ENCODE data around the gene CHIC2.
A peak's percentile ranks its signal among the peaks of the same experiment; 100 is the strongest.
"Not testable (repeated sequence)": the region's sequence is repeated elsewhere in the genome, so short reads cannot be mapped to it uniquely, and the experiment has no call there.

The CHIC2 gene

DNA sequence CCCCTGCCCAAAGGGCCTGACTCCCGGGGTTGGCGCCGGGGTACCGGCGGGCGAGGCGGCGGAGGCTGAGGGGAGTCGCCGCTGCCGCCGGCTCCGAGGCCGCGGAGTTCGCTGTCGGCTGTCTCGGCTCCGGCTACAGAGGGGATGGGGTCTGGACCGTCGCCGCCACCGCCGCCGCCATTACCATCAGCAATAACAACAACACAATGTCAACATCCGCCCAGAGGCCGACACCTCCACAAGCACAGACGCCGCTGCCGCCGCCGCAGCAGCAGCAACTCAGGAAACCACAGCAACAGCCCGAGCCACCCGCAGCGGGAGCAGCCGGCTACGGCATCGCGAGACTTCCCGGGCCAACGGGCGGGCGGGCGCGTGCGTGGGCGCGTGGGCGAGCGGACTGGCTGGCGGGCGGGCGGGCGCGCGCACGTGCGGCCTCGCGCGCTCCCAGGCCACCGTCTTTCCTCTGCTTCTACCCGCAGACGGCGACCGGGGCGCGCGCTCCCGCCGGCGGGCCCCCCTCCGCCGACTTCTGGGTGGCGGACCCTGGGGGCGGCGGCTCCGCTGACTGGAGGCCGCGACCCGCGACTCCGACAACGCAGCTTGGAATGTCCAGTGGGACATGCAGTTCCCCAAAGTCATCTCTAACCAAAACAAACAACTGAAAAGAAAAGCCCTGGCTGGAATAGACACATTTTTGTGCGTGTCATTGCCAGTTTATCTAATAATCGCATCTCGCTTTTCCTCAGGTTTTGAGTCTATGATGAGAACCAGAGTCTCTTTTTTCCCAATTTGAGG, at the start of gene CHIC2:
Gene CHIC2 (minus strand): TSS at position 289 of the 795 bp plus-strand sequence. CDS start 305 bp downstream, outside the sequence.
- peak; percentile 91 for DNase-seq (ENCODE audit: low read depth)

DNA sequence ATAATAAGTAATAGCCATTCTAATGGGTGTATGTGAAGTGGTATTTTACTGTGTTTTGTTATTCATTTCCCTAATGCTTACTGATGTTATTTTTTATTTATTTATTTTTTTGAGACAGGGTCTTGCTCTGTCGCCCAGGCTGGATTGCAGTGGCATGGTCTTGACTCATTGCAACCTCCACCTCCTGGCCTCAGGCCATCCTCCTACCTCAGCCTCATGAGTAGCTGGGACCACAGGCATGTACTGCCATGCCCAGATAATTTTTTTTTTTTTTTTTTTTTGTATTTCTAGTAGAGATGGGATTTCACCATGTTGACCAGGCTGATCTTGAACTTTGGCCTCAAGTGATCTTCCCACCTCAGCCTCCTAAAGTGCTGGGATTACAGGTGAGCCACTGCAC, 48.8 kb upstream of the CHIC2 start:
- not testable (repeated sequence) for DNase-seq (ENCODE audit: low read depth)

DNA sequence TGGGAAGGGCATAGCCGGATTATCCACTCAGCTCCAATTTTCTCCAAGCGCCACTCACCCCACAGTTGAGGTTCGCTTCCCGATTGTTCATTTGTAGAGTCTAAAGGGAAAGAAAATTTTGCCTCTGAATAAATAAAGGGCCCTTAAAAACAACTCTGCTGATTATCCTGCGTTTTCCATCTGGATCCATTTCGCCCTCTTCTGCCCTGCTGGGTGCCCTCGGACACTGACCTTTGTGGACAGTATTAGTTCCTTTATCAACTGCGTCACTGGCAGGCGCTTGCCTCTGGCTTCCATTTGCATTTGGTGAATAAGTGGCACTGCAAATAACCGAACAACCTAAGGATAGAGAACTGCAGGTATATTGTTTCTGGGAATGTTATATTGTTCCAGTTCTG, 45.6 kb upstream of the CHIC2 start:
- no peak for DNase-seq (ENCODE audit: low read depth)

DNA sequence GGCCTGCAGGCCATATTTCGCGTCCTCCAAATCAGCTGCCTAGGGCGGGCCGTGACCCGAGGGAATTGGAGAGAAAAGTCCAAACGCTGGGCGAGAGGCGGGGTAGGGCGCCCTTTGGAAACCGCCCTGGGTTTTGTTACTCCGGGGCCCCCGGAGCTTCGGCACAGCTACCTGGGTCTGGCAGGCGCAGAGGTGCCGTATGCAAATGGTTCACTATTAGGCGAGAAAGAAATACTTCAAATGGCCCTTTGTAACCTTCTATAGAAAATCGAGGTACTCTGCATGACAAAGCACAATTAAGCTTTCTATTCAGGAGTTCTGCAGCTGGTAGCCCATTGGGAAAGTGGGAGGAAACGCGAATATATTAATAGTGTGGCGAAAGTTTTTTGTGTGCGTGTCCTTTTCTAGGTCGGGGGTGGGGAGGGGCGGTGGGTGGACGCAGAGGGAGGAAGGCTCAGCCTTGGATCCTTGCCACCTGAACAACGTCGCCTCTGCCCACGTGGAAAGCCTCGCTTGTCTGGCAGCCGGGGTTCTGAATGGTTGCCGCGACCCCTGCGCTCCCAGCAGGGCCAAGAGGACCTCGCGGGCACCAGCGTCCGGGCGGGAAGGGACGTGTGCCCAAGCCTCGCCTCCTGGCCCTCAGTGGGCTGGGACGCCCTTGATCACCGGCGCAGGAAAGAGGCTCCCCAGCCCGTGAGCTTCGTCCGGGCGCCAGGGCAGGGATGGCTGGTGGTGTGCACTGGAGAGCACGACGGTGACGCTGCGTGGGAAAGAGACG, 45.0 kb upstream of the CHIC2 start:
- no peak for DNase-seq (ENCODE audit: low read depth)

DNA sequence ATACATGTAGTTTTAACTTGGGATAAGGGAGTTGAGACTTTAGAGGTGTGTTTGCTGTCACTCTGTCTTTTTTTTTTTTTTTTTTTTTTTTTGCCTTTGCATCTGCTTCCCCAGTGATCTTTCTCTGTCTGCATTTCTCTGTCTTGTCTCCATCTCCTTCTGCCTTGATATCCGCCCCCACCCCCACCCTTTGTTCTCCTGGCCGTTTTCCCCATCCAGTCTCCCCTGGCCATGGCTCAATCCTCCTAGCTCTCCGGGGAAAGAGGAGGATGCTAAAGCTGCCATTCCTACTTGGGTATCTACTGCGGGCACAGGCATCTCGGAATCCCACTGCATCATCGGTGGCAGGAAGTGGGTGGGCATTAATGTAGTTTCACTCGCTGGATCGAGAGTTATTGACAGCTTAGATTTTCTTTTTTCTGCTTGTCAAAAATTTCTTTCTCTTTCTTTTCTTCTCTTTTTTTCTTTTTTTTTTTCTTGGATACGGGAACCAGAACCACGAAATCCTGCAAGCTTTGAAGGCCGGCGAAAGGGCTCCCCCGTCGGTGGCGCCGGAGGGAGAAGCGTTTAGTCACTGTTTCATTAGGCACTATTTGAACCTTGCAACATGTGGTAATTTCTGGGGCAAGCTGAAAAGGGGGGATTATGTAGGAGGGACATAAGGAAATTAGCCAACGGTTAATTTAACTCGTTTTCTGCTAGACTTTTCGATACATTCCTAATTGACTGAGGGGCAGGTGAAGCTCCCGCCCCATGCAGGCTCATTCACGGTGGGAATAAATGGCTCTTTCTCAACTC, 43.7 kb upstream of the CHIC2 start:
- DNase-seq (ENCODE audit: low read depth): no peak

DNA sequence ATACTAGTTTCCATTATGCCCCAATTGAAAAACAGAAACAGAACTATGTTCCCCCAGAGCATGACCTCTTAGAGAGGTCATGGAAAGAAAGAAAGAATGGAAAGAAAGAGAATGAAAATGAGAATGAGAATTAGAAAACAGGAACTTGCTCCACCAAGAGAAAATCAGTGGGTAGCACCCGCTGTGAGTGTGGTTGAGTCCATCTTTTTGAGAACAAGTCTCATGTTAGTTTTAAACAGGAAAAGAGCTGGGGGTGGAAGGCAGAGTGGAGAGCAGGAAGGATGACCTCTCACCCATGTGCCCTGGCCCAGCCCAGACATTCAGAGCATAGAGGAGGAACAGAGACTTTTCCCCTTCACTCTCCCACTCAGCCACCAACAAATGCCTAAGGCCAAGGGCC, 40.5 kb upstream of the CHIC2 start:
- no peak for DNase-seq (ENCODE audit: low read depth)

DNA sequence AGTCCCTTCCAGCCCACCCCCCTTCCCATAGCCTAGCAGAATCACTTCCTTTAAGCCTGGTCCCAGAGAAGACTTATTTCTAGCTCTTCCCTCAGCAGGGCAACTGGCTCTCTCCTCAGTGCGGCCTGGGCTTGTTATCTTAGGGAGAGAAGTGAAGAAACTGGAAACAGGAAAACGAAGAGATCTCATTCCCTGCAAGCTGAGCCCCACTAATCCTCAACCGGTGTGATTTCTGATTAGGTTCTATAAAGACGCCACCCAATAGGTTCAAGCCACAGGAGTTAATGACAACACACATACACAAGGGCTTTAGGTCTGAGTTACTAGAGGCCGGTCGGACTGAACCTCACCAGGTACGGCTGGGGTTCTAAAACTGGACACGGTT, 38.8 kb upstream of the CHIC2 start:
- no peak for DNase-seq (ENCODE audit: low read depth)

DNA sequence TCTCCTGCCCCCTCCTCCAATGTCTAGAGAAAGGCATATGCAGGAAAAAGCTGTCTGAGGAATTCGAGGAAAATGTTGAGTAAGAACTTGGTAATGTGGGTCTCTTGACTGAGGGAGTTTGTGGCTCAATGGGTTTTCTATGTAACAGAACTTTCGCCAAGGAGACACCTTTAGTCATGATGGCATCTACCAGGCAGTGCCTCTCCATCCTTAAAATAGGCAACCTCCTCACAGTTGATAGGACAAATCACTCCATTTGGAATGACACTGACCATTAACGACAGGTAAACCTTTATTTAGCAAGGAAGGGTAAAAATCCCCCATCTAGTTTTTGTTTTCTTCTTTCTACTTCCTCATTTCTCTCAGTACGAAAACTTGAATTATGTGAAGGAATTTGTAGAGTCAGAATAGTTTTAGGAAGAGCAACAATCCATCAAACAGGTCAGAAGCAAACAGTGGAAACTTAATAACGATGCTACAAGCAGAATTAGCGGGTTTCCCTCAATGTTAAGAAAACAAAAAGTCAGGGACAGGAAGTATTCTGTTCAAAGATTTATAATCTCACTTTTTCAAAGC, 38.2 kb upstream of the CHIC2 start:
- no peak for DNase-seq (ENCODE audit: low read depth)

DNA sequence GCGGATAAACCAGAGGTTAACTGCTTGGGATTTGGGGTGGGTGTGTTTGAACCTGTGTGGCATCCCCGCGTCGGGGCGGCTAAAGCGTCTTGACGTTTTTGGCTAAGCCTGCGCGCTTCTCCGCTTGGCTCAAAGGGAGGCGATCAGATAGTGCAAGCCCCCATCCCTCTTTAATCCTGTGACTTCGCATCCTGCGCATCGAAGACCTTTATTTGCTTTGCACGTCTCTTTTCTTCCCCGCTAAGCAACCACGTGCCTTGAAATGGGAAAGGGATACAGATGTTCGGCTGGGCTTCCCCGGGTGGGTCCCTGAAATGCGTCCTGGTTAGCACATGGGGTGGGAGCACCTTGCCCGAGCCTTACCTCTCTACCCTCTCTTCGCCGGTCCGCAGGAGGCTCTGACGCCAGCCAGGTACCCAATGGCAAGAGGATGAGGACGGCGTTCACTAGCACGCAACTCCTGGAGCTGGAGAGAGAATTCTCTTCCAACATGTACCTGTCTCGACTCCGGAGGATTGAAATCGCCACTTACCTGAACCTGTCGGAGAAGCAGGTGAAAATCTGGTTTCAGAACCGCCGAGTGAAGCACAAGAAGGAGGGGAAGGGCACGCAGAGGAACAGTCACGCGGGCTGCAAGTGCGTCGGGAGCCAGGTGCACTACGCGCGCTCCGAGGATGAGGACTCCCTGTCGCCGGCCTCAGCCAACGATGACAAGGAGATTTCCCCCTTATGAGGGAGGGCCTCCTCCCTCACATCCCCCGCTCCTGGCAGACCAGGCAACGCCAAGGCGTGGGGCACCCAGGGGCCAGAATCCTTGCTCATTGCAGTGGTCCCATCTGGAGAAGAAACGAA, 37.0 kb upstream of the CHIC2 start:
- no peak for DNase-seq (ENCODE audit: low read depth)

DNA sequence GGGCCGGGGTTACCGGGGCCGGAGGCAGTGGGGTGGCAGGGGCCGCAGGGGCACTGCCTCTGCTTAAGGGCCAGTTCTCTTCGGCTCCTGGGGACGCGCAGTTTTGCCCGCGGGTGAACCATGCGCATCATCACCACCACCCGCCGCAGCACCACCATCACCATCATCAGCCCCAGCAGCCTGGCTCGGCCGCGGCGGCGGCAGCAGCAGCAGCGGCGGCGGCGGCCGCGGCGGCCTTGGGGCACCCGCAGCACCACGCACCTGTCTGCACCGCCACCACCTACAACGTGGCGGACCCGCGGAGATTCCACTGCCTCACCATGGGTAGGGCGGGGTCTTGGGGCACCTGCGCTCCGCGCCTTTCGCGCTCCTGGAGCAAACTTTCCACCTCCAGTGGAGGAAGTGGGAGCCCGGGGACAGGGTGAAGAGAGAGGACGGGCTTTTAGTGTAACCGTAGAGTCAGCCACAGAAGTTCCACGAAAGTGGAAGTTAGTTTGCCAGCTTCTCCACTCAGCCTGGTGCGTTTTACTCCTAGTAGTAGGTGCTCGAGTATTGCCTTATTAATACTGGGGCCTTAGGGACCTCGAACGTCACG, 36.3 kb upstream of the CHIC2 start:
- no peak for DNase-seq (ENCODE audit: low read depth)

DNA sequence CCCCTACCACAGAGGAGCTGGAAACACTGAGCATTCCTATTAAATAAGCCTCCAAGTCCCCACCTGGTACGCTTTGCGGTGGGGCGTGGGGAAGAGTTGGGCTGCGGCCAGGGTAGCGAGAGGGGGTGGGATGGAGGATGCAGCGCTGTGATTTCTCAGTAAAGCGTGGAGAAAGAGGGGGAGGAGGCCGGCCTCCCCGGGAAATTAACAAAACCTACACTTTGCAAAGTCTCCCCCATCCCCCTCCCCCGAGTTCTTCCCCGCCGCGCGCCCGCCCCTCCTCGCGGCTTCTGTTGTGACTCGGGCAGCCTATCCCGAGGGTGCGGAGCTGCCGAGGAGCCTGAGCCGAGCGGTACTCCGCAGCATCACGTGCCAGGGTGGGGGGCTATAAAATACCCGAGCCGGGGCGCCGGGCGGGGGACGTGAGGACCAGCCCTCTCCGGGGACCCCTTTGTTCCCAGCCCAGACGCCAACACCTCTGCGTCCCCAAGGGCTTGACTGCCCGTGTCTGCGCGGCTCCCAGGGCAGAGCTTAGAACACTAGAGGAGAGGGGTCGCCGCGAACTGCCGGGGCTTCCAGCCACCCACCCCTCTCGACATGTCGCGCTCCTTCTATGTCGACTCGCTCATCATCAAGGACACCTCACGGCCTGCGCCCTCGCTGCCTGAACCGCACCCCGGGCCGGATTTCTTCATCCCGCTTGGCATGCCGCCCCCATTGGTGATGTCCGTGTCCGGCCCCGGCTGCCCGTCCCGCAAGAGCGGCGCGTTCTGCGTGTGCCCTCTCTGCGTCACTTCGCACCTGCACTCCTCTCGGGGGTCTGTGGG, 35.6 kb upstream of the CHIC2 start, which contains the start of gene GSX2:
Gene GSX2 (plus strand): TSS at position 416 of the 827 bp plus-strand sequence. CDS start 182 bp downstream, at position 598.
- no peak for DNase-seq (ENCODE audit: low read depth)

DNA sequence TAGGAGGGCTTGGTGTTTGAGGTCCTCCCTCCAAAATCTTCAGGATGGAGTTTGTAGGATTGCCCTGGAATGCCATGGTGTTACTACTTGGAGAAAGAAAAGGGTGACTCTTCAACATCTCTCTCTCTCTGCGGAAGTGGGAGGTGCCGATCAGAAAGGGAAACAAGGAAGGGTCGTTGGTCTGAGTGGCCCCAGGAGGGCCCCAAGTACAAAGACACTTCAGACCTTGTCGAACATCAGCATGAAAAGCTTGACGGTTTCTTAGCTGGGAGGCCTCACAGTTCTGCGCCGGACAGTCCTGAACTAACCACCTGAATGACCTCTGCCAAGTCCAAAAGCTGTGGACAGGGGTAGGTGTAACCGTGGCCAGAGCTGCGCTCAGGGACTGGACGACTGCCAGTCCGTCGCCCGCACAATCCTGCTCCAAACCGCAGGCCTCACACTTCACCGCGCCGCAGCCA, 34.9 kb upstream of the CHIC2 start:
- DNase-seq (ENCODE audit: low read depth): no peak

DNA sequence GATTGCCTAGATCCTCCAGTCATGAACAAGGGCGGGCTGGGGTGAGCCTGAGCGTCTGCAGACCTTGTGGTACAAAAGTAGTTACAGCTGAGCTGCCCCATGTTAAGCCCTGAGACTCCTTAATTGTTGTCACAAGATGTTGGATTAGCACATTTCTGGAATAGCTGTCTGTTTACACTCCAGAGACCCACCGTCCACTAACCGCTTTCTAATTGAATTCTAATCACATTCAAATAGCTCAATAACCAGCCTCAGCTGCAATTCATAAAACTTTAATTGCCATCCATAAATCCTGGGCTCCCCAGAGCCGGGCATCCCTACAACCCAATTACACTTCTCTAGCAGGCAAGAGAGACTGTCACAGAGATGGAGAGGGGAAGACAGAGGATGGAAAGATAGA, 34.0 kb upstream of the CHIC2 start:
- DNase-seq (ENCODE audit: low read depth): no peak

DNA sequence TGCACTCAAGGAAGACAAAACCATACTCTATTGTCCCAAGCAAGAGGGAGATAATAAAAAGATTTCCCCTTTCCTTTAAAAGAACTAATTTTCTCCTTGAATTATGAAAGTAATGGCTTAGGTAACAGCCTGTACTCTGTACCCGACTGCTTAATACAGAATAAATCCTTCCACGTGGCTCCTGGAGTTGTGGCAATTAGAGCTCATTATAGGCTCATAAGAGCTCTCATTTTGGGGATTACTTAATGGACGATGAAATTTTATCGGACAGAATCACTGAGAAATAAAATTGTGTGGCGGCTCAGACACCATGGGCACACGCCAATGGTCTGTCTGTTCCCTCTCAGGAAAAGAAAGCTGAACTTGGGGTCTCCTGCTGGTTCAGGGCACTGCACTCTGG, 32.7 kb upstream of the CHIC2 start:
- no peak for DNase-seq (ENCODE audit: low read depth)

DNA sequence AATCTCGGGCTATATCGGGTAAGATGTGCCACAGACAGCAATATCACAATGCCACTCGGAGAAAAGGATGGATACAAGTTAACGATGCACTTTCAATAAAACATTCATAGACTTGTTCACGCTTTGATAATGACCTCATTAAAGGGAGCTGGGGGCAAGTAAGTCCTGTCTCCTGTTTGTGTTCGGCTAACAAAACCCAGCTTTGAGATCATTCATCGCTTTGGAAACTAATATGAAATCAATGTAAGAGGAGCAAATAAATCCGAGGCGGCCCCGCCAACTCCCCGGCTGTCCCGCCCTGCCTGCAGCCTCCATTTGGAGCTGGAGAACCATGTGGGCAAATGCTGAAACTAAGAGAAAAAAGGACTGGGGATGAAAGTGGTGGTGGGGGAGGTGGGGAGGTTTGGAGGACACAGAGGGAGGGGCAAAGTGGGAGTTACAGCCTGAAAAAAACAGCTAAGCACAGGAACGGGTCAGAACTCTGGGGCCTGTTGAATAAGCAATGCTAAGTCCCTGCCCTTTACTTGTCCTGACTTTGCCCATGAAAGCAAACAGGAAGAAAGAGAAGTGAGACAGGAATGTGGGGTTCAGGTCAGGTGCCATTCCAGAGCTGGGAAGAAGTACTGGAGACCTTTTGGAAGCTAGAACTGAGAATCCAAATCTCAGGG, 32.0 kb upstream of the CHIC2 start:
- DNase-seq (ENCODE audit: low read depth): no peak

DNA sequence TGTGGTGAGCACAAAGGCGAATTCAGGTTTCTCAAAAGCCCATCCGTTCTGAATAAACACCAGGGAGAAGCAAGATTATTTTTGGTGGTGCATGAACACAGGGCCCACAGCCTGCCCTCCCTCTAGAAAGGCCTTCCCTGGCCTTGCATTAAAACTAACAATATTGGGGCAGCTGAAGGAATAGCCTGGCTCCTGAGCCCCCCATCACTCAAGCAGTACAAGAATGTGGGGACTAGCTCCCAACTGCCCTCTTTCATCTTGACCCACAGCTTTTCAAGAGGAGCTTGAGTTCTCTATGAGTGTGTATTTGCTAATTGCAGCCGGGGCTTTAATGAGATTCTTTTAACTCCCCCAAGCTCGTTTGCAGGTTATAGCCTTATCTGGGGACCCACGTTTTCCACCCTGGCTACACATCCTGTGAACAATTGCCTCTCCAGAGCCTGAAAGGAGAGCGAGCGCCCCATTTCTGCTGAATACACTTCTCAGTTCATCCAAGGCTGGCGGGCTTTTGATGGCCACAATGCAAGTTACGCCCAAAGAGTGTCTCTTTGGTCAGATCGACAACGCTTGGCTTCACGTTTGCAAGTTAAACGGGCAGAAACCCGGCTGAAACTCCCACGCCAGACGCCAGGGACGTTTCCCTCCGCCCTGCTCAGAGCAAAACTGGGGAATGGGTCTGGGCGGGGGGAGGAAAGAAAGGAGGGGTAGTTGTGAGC, 30.9 kb upstream of the CHIC2 start:
- no peak for DNase-seq (ENCODE audit: low read depth)

DNA sequence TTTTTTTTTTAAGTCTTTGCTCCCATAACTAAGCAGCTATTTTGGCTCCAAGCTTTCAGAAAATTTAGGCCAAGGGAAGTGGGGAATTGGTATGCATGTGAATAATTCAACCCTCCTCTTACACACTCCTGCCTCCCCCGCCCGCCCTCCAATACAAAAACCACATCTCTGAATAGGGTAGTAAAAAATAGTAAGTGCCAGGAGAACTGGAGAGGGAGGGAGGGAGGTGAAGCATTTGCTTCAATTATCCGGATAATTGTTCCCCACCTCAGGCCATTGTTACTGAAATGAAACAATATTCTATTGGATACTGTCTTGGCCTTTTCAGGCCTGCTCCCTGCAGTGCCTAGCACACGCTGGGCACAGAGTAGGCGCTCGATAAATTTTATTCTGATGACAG, 30.0 kb upstream of the CHIC2 start:
- DNase-seq (ENCODE audit: low read depth): no peak
